ENCODE measurements around the gene IQSEC2.

- TF ChIP-seq, protein P1, sequence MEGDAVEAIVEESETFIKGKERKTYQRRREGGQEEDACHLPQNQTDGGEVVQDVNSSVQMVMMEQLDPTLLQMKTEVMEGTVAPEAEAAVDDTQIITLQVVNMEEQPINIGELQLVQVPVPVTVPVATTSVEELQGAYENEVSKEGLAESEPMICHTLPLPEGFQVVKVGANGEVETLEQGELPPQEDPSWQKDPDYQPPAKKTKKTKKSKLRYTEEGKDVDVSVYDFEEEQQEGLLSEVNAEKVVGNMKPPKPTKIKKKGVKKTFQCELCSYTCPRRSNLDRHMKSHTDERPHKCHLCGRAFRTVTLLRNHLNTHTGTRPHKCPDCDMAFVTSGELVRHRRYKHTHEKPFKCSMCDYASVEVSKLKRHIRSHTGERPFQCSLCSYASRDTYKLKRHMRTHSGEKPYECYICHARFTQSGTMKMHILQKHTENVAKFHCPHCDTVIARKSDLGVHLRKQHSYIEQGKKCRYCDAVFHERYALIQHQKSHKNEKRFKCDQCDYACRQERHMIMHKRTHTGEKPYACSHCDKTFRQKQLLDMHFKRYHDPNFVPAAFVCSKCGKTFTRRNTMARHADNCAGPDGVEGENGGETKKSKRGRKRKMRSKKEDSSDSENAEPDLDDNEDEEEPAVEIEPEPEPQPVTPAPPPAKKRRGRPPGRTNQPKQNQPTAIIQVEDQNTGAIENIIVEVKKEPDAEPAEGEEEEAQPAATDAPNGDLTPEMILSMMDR (tag by site-specific recombination; IDR thresholded peaks at IDR 0.05), result no peak
- TF ChIP-seq, protein P2, sequence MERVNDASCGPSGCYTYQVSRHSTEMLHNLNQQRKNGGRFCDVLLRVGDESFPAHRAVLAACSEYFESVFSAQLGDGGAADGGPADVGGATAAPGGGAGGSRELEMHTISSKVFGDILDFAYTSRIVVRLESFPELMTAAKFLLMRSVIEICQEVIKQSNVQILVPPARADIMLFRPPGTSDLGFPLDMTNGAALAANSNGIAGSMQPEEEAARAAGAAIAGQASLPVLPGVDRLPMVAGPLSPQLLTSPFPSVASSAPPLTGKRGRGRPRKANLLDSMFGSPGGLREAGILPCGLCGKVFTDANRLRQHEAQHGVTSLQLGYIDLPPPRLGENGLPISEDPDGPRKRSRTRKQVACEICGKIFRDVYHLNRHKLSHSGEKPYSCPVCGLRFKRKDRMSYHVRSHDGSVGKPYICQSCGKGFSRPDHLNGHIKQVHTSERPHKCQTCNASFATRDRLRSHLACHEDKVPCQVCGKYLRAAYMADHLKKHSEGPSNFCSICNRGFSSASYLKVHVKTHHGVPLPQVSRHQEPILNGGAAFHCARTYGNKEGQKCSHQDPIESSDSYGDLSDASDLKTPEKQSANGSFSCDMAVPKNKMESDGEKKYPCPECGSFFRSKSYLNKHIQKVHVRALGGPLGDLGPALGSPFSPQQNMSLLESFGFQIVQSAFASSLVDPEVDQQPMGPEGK (tag by site-specific recombination; IDR thresholded peaks at IDR 0.05), result no peak
Observed at GRCh38 chrX:53309837-53310236, 28.5 kb upstream of the IQSEC2 start.
